Stimulated activated CD8-positive, alpha-beta memory T cell treated with anti-CD3 and anti-CD28 coated beads, Interleukin-12 subunit alpha, Interleukin-12 subunit beta, amount 100 ng/mL, for 1 hour (primary cell): Measurements from ENCODE around the gene KIAA1217.
"Not testable (repeated sequence)": the region's sequence is repeated elsewhere in the genome, so short reads cannot be mapped to it uniquely, and the experiment has no call there.

Source experiments
- DNase-seq: peaks from one replicate; pipeline ENCODE4 v3.0.0-alpha.2; 2020; ENCODE audit warnings: low read depth

KIAA1217 gene

DNA sequence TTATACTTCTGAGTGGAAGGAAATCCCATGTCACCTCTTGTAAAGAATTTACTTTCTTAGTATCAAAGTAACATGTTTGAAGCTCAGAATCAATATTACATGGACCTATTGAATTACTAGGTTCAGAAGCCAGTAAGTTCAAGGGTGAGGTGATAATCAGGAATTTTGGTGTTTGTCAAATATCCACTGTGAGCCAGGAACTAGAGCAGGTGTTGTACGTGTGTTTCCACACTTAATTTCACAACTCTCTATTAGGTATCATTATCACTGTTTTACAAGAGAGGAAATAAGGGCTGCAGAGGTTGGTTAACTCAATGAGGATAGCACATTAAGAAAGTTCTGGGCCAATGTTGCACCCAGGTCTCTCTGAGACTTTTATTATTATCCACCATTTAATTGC is 130.4 kb downstream of the KIAA1217 start:
- DNase-seq: no peak

DNA sequence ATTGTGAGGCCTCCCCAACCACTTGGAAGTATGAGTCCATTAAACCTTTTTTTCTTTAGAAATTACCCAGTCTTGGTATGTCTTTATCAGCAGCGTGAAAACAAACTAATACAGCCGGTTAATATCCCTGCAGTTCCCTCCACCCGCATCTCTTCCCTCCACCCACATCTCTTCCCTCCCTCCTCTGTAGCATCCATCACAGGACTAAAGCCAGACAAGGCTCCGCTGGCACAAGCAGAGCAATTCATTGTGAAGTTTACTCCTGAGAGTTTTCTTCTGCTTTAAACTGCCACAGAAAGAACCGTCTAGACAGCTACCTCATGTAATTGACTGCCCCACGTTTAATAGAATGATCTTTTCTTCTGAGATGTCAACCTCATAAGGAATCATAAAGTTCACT is 131.5 kb downstream of the KIAA1217 start:
- no peak for DNase-seq

DNA sequence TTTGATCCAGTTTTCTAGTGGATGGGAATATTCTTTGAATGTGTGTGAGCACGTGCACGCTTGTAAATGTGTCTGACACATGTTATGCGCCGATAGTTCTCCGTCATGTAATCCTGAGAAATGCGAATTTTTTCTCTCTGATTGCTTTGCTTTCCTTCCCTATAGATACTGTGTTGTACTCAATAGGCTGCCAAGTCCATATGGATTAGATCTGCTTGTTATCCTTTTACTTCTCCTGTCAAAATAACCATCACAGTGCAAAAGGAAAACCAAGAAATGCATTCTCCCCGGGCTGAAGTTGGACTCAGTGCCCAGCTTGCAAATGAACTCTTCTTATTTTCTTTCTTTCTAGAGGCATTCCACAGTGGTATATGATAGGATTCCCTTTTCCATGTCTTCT is 131.9 kb downstream of the KIAA1217 start:
- no peak for DNase-seq

DNA sequence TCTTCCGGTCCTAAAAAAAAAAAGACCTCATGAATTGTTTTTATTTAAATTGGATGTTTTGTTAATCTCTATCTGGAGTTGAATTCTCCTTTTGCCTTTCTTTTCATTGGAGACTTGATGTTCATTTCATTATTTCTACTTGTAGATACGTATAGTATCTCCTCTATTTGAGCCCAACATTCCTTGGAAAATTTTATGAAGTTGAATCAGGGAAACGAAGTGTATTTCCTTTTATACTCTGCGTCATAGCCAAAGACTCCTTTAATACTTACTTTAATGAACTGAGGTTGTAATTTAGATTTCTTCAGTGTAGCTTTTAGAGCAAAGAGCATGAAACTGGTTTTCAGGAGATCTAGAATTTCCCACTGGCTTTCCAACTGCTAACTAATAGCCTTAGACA is 132.4 kb downstream of the KIAA1217 start:
- no peak for DNase-seq

DNA sequence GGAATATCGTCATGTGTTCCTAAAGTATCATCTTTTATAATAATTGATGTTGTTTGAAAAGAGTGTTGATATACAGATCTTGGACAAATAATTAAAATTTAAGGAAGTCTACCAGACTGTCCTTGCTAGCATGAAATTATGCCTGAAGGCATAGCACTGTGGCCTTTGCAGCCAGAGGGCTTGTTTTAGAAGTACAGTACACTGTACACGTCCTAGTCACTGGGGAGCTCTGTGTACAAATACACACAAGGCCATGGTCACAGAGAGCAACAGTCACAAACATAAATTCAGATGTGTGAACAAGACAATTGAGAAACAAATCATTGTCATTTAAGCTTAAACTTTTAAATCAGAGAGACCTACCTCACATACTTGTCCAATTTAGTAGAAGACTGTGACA is 133.0 kb downstream of the KIAA1217 start:
- no peak for DNase-seq

DNA sequence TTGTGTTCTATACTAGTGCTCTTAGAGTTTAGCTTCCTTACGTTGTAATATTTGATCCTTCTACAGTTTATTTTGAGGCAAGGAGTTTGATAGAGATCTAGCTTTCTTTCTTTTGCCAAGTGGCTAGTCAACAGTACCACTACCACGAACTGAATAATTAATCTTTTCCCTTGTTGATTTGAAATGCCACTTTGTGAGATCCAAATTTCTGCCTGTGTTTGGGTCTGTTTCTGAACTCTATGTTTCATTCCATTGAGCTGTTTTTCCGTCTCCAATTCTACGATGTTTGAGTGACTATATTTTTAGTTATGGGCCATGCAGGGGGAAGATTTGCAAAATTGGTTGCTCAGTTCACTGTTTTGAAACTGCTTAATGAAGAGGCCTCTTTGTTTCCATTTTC is 134.7 kb downstream of the KIAA1217 start:
- DNase-seq: no peak

DNA sequence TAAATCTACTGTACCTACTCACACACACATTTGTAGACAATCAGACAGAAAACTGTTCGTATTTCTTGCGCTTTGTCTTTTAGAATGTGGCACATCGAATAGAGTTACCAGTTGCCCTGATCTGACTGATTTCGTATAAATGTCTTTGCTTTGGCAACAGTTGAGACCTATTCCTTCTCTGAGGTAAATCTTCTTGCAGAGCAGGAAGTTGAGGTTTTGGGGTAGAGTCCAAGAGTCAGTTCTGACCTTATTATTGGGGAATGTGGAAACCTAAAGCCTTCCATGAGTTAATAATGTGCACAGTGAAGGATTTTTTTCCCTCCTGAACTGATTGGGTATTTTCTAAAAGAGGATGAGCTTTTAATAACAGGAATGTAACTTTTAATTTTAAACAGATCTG is 135.3 kb downstream of the KIAA1217 start:
- no peak for DNase-seq

DNA sequence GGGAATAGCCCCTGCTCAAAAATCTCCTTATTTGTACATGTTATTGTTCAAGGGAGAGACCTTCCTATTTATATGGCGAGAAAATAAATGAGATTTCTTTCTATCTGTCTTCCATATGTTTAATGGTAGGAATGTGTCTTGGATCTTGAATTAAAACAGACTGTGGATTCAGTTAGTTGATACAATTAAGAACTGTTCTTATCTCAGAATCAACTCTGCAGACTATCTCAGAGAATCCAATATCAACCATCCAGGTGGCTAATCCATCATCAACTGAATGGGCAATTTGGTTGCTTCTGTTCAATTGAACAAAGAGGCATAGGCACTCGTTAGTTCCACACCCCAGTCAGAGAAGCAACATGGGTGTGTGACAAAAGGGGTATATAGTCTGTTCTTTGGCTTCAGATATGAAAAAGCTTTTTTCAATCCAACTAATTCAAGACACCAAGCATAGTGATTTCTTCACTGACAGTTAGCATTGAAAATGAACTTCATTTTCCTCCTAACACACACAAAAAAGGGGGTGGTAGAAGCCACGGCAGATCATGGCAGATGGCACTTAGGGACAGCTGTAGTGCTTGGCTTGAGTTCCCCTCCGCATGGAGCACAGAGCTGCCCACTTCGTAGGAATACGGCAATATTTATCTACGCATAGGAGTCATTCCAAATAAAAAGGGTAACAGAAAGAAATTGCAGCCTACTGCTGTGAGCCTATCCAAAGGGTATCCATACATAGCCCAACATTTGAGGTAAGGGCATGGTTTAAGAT is 135.9 kb downstream of the KIAA1217 start:
- no peak for DNase-seq

DNA sequence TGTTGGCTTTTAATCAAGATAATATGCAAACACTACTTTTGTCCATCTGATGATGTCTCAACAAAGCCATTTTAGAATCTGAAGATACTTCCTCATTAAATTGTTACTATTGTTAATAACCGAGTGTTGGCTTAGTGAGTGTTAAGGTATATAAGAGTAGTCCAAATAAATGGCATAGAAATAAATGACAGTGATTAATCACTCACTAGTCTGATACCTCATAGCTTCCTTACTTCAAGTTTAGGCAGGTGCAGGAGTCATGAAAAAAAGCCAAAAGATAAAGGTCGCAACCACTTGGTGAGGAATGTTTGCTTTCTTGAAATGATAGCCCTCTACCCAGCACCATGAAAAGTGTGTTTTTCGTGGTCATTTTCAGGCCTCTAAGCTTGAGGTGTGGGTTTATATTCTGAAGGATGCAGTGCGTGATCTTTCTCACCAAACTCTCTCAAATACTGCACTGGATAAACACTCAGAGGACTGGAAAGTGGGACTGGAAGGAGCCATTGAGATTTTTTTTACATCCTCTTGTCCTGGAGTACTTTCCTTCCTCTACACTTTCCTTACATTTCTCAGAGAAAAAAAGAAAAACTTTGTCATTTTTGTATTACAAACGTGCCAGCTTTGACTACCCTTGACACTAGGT is 138.1 kb downstream of the KIAA1217 start:
- DNase-seq: no peak

DNA sequence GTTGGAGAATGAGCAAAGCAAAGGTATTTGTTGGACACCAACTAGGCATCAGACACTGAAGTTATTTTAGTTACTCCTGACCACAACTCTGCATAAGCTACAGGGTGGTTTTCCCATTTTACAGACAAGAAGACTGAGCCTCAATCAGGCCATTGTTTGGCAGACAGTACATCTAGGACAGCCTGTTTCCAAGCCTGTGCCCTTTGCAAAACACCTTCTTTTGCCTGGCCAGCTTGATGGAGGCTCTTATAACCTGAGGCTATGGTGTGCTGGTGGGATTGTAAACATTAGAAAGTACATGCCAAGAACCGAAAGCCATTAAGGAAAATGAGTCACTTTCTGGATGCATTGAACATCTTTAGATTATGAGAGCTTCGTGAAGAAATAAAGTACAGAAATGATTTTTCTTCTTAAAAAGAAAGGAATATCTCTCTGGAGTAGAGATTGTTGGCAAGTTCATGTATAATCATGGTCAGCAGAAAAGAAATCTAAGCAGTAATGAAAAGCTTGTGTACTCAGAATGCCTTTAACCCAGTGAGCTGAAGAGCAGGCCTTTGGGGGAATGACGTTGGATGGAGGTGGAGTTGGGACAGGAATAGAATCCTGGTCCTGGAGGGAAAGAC is 140.6 kb downstream of the KIAA1217 start:
- DNase-seq: no peak

DNA sequence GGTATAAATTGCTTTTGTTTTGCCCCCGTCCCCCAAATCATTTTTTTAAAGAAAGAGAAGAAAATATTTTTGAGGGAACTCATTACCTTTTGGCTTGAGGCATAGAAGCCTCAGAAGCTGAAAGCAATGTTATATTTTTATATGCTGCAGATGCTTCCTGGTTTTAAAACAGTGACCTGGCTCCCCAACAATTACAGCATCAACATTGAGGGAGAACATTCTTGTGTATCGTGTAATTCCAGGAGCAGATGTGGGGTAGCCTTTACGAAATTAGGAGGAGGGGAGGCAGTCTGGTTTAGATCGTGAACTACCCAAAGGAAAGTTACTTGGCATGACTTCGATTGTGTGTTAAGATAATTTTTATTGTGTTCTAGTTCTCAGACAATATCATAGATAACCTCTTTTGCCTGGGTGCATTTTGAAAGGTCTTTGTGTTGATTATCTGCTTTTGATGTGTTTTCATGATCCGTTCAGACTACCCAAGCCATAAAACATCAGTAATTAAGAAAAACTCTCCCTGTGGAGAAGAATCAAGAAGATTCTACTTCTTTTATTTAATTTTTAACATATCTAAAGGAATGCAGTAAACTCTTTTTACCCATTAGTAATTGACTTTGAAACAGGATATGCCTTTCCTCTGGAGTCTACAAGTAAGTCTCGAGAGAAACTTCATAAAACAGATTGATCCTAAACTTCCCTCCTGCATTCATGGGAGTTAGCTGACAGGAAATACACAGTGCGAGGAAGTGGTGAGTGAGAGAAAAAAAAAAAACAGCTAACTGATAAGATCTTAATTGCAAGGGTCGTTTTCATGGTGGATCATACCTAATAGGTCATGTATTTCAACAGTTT is 141.4 kb downstream of the KIAA1217 start:
- DNase-seq: no peak

DNA sequence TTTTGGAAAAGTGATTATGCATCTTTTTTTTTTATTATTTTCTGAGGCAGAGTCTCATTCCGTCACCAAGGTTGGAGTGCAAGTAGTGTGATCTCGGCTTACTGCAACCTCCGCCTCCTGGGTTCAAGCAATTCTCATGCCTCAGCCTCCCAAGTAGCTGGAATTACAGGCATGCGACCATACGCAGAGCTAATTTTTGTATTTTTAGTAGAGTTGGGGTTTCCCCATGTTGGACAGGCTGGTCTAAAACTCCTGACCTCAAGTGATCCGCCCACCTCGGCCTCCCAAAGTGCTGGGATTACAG is 141.9 kb downstream of the KIAA1217 start:
- not testable (repeated sequence) for DNase-seq

DNA sequence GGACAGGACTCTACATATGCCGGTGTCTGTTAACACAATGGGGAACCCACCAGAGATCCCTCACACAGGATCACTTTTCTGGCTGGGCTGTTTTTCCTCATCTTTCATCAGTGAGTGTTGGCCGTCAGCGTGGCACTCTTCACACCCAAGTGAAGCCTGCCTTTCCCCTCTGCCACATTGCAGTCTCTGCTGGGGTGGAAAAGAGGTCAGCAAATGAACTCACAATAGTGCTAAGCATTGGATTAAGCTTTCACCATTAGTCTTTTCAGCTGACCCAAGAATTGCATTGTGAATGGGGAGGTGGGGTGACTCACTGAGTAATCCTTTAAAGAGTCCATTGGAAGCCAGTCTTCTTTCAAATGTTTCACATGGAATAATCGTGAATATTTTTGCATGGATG is 143.0 kb downstream of the KIAA1217 start:
- DNase-seq: no peak

DNA sequence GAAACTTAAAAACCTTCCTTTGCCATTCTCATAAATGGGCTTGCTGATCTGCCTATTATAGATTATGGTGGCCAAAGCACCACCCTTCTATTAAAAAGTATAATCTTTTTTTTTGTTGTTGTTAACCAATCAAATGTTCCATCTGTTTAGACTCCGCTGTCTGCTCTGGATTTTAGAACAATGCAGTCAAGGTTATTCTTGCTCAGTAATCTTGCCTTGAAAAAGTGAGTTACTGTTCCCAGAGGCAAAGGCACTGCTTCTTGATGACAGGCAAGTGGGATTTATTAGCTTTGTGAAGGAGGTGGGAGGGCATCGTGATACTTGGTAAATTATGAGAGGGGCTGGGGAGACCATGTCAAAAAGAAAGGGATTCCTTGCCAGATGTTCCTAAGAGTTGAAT is 143.5 kb downstream of the KIAA1217 start:
- DNase-seq: no peak

DNA sequence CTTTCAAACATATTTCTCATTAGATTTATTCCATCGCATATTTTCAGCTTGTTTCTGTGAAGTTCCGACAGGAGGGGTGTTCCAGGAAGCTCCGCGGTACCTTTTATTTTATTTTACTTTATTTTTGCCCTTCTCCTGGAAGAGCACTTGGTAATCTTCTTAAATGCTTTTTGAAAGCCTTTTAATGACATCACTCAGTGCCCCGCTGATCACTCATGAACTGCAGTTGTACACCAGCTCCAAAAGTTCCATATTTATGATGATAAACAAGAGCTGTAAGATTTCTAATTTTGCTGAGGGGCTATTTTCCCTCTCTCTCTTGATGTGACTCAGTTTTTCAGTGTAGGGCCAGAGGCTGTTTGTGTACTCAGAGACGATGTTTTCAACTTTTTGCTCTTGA is 144.4 kb downstream of the KIAA1217 start:
- DNase-seq: no peak

DNA sequence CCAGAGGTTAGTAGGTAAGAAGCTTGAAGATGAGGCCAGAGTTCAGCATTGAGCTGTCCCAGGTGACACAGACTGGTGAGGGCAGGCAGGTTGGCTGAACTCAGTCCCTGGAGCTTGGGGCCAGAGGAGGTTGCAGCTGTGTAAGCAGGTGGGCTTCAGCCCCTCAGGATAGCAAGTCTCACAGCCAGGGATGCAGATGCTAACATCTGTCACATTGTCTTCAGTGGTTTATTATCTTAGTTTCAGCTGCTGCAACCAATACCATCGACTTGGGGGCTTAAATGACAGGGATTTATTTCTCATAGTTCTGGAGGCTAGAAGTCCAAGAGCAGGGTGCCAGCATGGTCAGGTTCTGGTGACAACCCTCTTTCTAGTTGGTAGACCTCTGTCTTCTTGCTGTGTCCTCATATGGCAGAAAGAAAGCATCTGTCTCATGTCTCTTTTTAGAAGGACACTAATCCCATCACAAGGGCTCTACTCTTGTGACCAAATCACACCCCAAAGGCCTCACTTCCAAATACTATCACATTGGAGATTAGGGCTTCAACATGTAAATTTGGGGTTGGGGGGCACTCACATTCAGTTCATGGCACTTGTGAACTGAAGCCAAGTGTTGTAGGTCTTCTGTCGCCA is 146.2 kb downstream of the KIAA1217 start:
- no peak for DNase-seq

DNA sequence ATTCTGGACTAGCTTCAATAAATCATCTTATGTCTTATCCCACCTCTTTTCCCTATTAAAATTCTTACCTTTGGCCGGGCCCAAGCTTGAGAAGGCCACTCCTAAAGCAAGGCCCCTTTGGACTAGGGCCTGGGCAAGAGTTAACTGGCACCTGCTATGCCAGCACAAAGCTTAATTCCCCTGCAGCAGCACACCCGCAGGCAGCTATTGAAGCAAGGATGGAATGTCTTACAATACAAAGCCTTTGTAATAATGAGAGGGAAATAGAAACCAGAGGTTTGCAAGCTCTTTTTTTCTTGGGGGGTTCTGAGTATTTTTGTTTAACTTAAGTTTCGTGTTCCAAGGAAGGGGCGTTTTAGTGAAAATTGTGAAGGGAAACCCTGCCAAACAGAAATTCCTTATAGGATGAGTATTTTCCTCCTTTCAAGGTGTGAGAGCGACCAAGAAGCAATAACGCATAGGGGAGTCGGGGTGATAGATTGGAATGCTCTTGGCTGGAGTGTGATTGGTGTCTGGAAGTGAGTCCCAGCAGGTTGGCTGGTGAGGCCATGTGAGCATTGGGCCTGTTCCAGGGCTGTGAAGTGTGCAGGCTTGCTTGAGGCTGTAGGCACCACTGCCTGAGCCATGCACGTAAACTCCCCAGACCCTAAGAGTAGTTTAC is 148.5 kb downstream of the KIAA1217 start:
- no peak for DNase-seq

DNA sequence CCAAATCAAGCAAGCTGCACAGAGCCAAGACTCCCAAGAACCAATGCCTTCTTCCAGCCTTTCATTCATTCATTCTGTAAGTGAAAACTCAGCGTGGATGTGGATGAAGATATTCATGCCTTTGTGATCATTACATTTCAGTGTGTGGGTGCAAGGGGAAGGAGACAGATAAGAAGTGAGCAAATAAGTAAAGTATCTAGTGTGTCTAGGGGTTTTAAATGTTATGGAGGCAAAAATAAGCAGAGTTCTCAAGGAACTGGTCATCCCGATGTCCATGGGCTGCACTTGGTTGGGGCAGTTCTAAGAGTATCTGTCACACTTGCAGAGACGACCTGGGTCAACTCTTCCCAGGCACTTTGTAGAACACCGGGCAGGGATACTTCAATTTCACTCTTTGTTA is 149.1 kb downstream of the KIAA1217 start:
- DNase-seq: no peak

DNA sequence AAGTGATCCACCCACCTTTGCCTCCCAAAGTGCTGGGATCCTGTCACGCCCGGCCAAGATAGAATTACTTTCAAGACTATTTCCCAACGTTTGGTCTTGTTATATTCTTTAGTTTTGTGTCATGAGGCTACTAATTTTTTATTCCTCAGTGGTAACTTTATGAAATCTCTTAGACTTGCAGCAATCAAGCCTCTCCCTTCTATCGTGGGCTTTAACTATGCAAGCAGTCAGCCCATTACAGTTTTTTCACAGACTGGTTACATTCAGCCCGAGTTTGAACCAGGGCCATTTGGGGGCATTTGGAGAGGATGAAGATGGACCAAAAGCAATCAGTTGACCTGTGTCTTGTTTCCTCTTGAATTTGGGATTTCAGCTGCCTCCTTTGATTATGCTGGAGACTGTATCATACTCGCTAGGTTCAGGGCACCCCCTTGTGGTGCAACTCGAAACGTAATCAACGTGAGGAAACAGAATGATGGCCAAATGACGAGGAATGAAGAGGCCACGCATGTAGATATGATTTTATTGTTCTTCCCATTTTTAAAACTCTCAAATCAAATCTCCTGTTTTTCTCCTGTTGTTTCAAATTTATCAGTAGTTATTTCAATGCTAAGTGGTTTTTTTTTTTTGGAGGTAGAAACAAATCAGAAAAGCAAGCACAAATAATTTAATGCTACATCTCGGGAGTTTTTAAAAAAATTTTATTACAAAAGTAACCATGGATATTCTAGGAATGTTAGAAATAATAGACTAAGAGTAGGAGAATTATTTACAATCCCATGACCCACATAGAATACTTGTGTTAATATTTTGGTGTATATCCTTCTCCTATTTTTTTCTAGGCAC is 151.6 kb downstream of the KIAA1217 start:
- DNase-seq: no peak

DNA sequence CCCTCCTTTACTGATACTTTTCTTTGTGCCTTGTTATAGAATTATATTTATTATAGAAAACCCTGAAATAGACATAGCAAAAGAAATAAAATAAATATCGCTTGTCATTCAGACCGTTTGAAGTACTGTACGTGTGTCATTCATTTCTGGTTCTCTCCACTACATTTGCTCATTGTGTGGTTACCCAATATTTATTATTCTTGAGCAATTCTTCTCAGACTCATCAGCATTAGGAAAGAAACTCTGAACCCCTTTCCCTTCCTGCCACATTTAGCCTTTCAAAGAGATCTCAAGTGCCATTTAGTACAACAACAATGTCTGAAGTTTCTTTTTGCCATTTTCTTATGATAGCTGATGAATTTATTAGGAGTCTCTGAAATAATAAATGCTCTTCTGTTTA is 154.1 kb downstream of the KIAA1217 start:
- no peak for DNase-seq

DNA sequence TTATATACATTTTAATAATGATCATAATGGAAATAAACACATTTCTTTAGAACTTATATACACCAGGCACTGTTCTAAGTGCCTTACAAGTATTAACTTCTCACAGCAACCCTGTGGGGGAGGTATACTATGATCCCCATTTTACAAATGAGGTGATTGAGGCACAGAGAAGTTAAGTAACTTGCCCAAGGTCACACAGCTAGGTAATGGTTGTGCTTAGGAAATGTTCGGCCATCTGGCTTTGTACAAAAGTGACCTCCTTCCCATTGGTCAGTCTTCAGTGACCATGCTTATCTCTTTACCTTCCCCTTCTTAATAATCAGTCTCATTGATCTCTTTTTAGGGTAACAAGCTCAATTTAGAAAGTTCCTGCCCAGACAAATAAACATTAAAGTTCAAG is 158.8 kb downstream of the KIAA1217 start:
- no peak for DNase-seq
